Esophagus muscularis mucosa (tissue), 4 donors: ENCODE results near the gene SMIM14. TPM values are rescaled to one million over a fixed set of nuclear protein-coding genes. Genes with fewer than 3 reads are reported as not detected.
A peak's percentile ranks its signal among the peaks of the same experiment; 100 is the strongest.

ENCODE experiments used
- DNase-seq: peaks from one replicate; pipeline ENCODE4 v3.0.0-alpha.2; 2017; ENCODE audit errors: extremely low spot score
- H3K27ac ChIP-seq, 4 donors: fragments of 200-600 bp; sonication (generic); replicated peaks in 1 of 4; 1 replicate in 3 of 4; 2 replicates in 1 of 4; pipeline ENCODE4 v1.5.1; 2016 to 2019; ENCODE audit warnings: mild to moderate bottlenecking in 1 of 4
- H3K27me3 ChIP-seq, 4 donors: fragments of 200-600 bp; sonication (generic); one replicate each; pipeline versions ENCODE4 v1.5.1 to v1.6.0; 2016 to 2019
- H3K36me3 ChIP-seq, 4 donors: fragments of 200-600 bp; sonication (generic); one replicate each; pipeline ENCODE4 v1.5.1; 2016 to 2019
- H3K4me1 ChIP-seq, 4 donors: fragments of 200-600 bp; sonication (generic); one replicate each; pipeline ENCODE4 v1.5.1; 2016 to 2019
- H3K4me3 ChIP-seq, 4 donors: fragments of 200-600 bp; sonication (generic); 1 replicate in 2 of 4; 2 replicates in 2 of 4; pipeline ENCODE4 v1.5.1; 2016 to 2019; ENCODE audit warnings: mild to moderate bottlenecking in 4 of 4, moderate library complexity in 1 of 4
- H3K9me3 ChIP-seq, 4 donors: fragments of 200-600 bp; sonication (generic); 1 replicate in 3 of 4; 2 replicates in 1 of 4; pipeline ENCODE4 v1.5.1; 2016 to 2019
- EP300 ChIP-seq: sonication (generic); formaldehyde crosslinking; IDR thresholded peaks from one replicate; pipeline ENCODE4 v1.6.1; 2017; ENCODE audit warnings: antibody characterized with exemption
- POLR2A ChIP-seq: fragments of 450-650 bp; IDR thresholded peaks from one replicate; pipeline ENCODE4 v1.6.1; 2017; ENCODE audit warnings: antibody characterized with exemption, moderate library complexity, mild to moderate bottlenecking, low read depth
- POLR2AphosphoS5 ChIP-seq, 2 donors: sonication (generic); formaldehyde crosslinking; IDR thresholded peaks; one replicate each; pipeline ENCODE4 v1.6.1; 2017; ENCODE audit warnings: antibody characterized with exemption in 2 of 2
- WGBS: methylation state at CpG from one replicate; pipeline ENCODE4 v1.1.5; 2018; 5-methylcytosine and 5-hydroxymethylcytosine counted together
- intact Hi-C: fragments of 100-400 bp; cut with DNase I; formaldehyde crosslinking; loops from one replicate; pipeline ENCODE4 v1.15.1; 2023
- total RNA-seq, 4 donors: library from RNA; depleted of rRNA; stranded (reverse); fragments of >200 nt; gene quantifications; one replicate each; pipeline versions ENCODE4 v1.1.0 to v1.2.1, GENCODE V29; 2016
- TF ChIP-seq, protein P1 (sequence below), 3 experiments: fragments of 200-600 bp in 2 of 3; fragments of 450-650 bp in 1 of 3; sonication (generic) in 2 of 3; IDR thresholded peaks; one replicate each; pipeline ENCODE4 v1.5.1; 2017 to 2019; ENCODE audit warnings: antibody characterized with exemption in 3 of 3, mild to moderate bottlenecking in 2 of 3, moderate library complexity in 1 of 3

The SMIM14 gene
- total RNA-seq, 4 donors from 2014 or later = 27.3 to 39.0 (median 29.6) TPM

- H3K36me3 ChIP-seq = peaks cover 0 to 14% (median 9%) of the 10 kb centered on the region in 4 donors
- no peaks in the 10 kb centered on the region for H3K27me3 ChIP-seq
- DNase-seq = peak; percentile 94
- H3K4me1 ChIP-seq = peaks cover 19 to 34% (median 30%) of the 10 kb centered on the region in 4 donors
- H3K9me3 ChIP-seq = no peaks in the 10 kb centered on the region
- peak overlapping the region; percentile 75 to 89 (median 85) for H3K4me3 ChIP-seq
- peak overlapping the region; percentile 92 to 98 (median 95) for H3K27ac ChIP-seq
- TF ChIP-seq, protein P1, sequence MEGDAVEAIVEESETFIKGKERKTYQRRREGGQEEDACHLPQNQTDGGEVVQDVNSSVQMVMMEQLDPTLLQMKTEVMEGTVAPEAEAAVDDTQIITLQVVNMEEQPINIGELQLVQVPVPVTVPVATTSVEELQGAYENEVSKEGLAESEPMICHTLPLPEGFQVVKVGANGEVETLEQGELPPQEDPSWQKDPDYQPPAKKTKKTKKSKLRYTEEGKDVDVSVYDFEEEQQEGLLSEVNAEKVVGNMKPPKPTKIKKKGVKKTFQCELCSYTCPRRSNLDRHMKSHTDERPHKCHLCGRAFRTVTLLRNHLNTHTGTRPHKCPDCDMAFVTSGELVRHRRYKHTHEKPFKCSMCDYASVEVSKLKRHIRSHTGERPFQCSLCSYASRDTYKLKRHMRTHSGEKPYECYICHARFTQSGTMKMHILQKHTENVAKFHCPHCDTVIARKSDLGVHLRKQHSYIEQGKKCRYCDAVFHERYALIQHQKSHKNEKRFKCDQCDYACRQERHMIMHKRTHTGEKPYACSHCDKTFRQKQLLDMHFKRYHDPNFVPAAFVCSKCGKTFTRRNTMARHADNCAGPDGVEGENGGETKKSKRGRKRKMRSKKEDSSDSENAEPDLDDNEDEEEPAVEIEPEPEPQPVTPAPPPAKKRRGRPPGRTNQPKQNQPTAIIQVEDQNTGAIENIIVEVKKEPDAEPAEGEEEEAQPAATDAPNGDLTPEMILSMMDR (IDR thresholded peaks at IDR 0.05) = no peak
- no peak for TF ChIP-seq POLR2A
- TF ChIP-seq POLR2AphosphoS5 (IDR thresholded peaks at IDR 0.05) = no peak
- TF ChIP-seq EP300 = no peak
- intact Hi-C loops = loop anchor here (2.0 to 5.0 kb wide), 4 partner anchors 71 to 346 kb away; partner anchors contain the start of genes LIAS, RPL9, SMIM14 and UBE2K
- WGBS = 1% methylated on average over 20 of the region's 21 CpGs
Observed at GRCh38 chr4:39528061-39528465, 110.6 kb downstream of the SMIM14 start.

- peak; percentile 98 for DNase-seq
- intact Hi-C loops = loop anchor here (2.0 to 5.0 kb wide), 4 partner anchors 70 to 345 kb away; partner anchors contain the start of genes LIAS, RPL9, SMIM14 and UBE2K
- WGBS = 0% methylated on average over 25 of the region's 73 CpGs
Observed at GRCh38 chr4:39527296-39528060, 111.2 kb downstream of the SMIM14 start, which contains the start of gene UGDH. TSS of gene UGDH (minus strand) at chr4:39527439. CDS start at chr4:39521512, 5,927 bp downstream.

DNA sequence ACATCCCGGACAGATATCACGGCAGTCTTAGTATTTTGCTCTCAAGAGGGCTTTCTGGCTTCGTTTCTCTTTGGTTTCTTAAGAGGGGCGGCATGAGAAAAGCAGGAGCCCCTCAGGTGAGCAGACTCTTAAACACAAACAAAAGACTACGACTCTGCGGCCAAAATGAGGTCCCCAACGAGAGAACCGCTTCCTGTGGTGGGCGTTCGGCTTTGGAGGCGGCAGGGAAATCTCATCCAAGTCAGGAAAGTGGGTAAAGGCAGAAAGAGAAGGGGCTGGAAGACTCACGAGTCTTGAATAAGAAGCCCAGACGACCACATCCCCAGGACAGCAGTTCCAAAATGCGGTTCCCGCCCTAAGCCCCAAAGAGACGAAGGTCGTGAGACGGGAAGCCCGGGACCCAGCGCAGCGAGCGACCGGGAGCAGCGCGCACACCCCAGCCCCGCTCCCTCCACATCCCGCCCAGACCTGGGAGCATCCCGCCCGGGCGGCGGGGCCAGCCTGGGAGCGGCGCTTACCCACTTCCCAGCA is 111.8 kb downstream of the SMIM14 start:
- WGBS = 0% methylated on average over 17 of the region's 33 CpGs
- intact Hi-C loops = loop anchor here (5.0 kb wide), 3 partner anchors 70 to 345 kb away; partner anchors contain the start of genes LIAS, RPL9, UBE2K and WDR19

More at GRCh38 chr4:39527296-39528060, 111.2 kb downstream of the SMIM14 start, which contains the start of gene UGDH:
- Histone ChIP-seq H3K36me3 (peaks cover 0 to 10% (median 6%) of the 10 kb centered on the region in 4 donors), H3K9me3 (no peaks in the 10 kb centered on the region), H3K4me3 (peak within 1 kb of the TSS; percentile 75 to 89 (median 85)), H3K27me3 (no peaks in the 10 kb centered on the region), H3K4me1 (peaks cover 19 to 36% (median 31%) of the 10 kb centered on the region in 4 donors), H3K27ac (peak within 1 kb of the TSS; percentile 92 to 98 (median 95))
- no peak for TF ChIP-seq EP300
- TF ChIP-seq, protein P1 (IDR thresholded peaks at IDR 0.05) = peak in 1 of 3 experiments; percentile 16
- peak; percentile 95 to 98 for TF ChIP-seq POLR2AphosphoS5 (IDR thresholded peaks at IDR 0.05)
- TF ChIP-seq POLR2A = peak; percentile 87

More for the DNA sequence above, 111.8 kb downstream of the SMIM14 start:
- no peak for TF ChIP-seq POLR2A
- TF ChIP-seq EP300 = no peak
- TF ChIP-seq, protein P1 (IDR thresholded peaks at IDR 0.05) = no peak
- no peak for TF ChIP-seq POLR2AphosphoS5 (IDR thresholded peaks at IDR 0.05)
- Histone ChIP-seq H3K9me3 (no peaks in the 10 kb centered on the region), H3K4me1 (peaks cover 19 to 38% (median 33%) of the 10 kb centered on the region in 4 donors), H3K27me3 (no peaks in the 10 kb centered on the region), H3K4me3 (peak overlapping the region; percentile 75 to 89 (median 85)), H3K36me3 (peaks cover 0 to 4% (median 1%) of the 10 kb centered on the region in 4 donors), H3K27ac (peak overlapping the region; percentile 92 to 98 (median 95))
- no peak for DNase-seq
